Endothelial cell of coronary artery (primary cell): ENCODE data around the gene LGALS12. TPM values are rescaled to one million over a fixed set of nuclear protein-coding genes. Genes with fewer than 3 reads are reported as not detected.

Experiments
- total RNA-seq: library from RNA; depleted of rRNA; stranded (reverse); fragments of >200 nt; gene quantifications from 2 replicates; pipeline ENCODE4 v1.2.3, GENCODE V29; 2014

The LGALS12 gene
- total RNA-seq: not detected in 2 replicates

GRCh38 chr11:63505857-63506528, at the start of gene LGALS12:
LGALS12 (plus strand) TSS chr11:63506084; CDS start chr11:63506459, 375 bp downstream.

GRCh38 chr11:63490551-63491239, 15.2 kb upstream of the LGALS12 start, which contains the start of gene PLAAT5:
PLAAT5 (minus strand) TSS chr11:63491167; CDS start chr11:63491034, 133 bp downstream.

DNA sequence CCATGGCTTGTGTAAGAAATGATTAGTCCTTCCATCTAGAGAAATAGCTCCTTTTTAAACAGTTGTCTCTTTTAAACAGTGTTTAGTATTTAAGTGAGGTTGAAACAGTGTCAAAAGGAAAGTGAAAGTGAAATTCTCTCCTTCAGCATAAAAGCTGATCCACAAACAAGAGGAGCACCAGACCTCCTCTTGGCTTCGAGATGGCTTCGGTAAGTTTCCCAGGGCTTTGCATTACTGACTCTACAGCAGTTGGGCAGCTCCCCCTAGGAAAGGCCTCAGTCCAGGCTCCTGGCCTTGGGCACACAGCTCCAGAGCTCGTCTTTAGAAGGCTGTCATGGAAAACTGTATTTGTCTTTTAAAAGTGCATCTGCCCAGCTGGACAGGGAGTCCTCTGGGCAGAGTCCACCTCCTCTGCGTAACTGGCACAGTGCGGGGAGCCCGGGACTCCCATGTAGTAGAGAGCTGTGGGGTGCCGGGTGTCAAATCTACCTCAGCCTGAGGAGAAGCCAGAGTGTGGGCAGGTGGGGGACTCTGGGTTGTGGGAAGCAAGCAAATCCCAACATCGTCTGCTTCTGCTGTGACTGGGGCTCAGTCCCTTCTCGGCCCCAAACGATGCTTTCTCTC, 30.9 kb downstream of the LGALS12 start, which contains the start of gene PLAAT4:
Gene PLAAT4 (plus strand): TSS at position 140 of the 624 bp plus-strand sequence. CDS start 61 bp downstream, at position 201.

GRCh38 chr11:63563201-63564055, 57.5 kb downstream of the LGALS12 start, which contains the start of gene PLAAT2:
PLAAT2 (minus strand) TSS chr11:63563379; CDS start chr11:63563324, 55 bp downstream.

Other genes with a start within 250 kb of the LGALS12 start
- not detected in 2 replicates for gene SLC22A9, start 136.3 kb upstream of the LGALS12 start, total RNA-seq
- gene PLAAT5, start 14.9 kb upstream of the LGALS12 start, total RNA-seq: not detected in 2 replicates
- 0.81 and 2.9 TPM in 2 replicates for gene PLAAT4, start 30.7 kb downstream of the LGALS12 start, total RNA-seq
- not detected in 2 replicates for gene PLAAT2, start 57.3 kb downstream of the LGALS12 start, total RNA-seq
- 22.5 and 51.3 TPM in 2 replicates for gene PLAAT3, start 108.3 kb downstream of the LGALS12 start, total RNA-seq
- 86.0 and 93.2 TPM in 2 replicates for gene ATL3, start 165.3 kb downstream of the LGALS12 start, total RNA-seq
- gene RTN3, start 175.4 kb downstream of the LGALS12 start, total RNA-seq: 31.1 and 44.2 TPM in 2 replicates